IMR-90 (cell line): ENCODE data around the gene ANKRD11. TPM values are rescaled to one million over a fixed set of nuclear protein-coding genes. Genes with fewer than 3 reads are reported as not detected.

Experiments used
- ATAC-seq: fragments of 200-7000 bp; cut with Tn5 transposase; 2 replicates; pipeline ENCODE4 v1.9.1; 2020; ENCODE audit warnings: low read depth, mild to moderate bottlenecking, moderate library complexity
- BruUV-seq: library from RNA; stranded (reverse); fragments of 400-500 nt; replicated peaks from 2 replicates; lab custom pipeline; 2021; lab: Mats Ljungman, UMichigan
- CTCF ChIA-PET: fragments of 300-600 bp; formaldehyde crosslinking; extraction: SDS; loops from one replicate; lab custom pipeline; 2021; ENCODE audit warnings: antibody characterized with exemption; lab: Yijun Ruan, JAX
- POLR2A ChIA-PET: fragments of 300-600 bp; sonication (Branson Sonifier 250); formaldehyde crosslinking; loops from one replicate; lab custom pipeline; 2022; ENCODE audit warnings: antibody characterized with exemption; ENCODE audit not compliant: unreplicated experiment; lab: Charles Lee
- DNase-seq: peaks from one replicate; pipeline ENCODE4 v3.0.0; 2013
- H2AFZ ChIP-seq: replicated peaks from 2 replicates; pipeline ENCODE3; 2013; ENCODE audit warnings: low read length, mild to moderate bottlenecking; ENCODE audit not compliant: poor library complexity
- H2AK5ac ChIP-seq: 2 replicates; pipeline ENCODE4 v1.6.1; 2013; ENCODE audit warnings: low read depth, low read length, inconsistent platforms
- H2AK9ac ChIP-seq: replicated peaks from 2 replicates; pipeline ENCODE3; 2013; ENCODE audit warnings: mild to moderate bottlenecking, low read depth, low read length, moderate library complexity; ENCODE audit not compliant: poor library complexity
- H2BK120ac ChIP-seq: 2 replicates; pipeline ENCODE4 v1.6.1; 2013; ENCODE audit warnings: low read depth, low read length, inconsistent platforms
- H2BK15ac ChIP-seq: 3 replicates; pipeline ENCODE4 v1.6.1; 2013; ENCODE audit warnings: low read depth, low read length, inconsistent platforms
- H2BK20ac ChIP-seq: 2 replicates; pipeline ENCODE4 v1.6.1; 2013; ENCODE audit warnings: low read depth, mild to moderate bottlenecking, inconsistent platforms, low read length, moderate library complexity
- H2BK5ac ChIP-seq: 2 replicates; pipeline ENCODE4 v1.6.1; 2013; ENCODE audit warnings: mild to moderate bottlenecking, low read depth, low read length, inconsistent platforms; ENCODE audit not compliant: poor library complexity, severe bottlenecking
- H3K14ac ChIP-seq: replicated peaks from 2 replicates; pipeline ENCODE4 v1.6.1; 2013; ENCODE audit warnings: low read depth, low read length, inconsistent platforms
- H3K18ac ChIP-seq: 2 replicates; pipeline ENCODE4 v1.6.1; 2013; ENCODE audit warnings: low read depth, low read length, control low read depth
- H3K23ac ChIP-seq: 2 replicates; pipeline ENCODE4 v1.6.1; 2013; ENCODE audit warnings: low read depth, low read length, inconsistent platforms
- H3K27ac ChIP-seq: 2 replicates; pipeline ENCODE4 v1.5.1; 2013; ENCODE audit warnings: mild to moderate bottlenecking, control low read depth, low read length; ENCODE audit not compliant: insufficient read depth
- H3K27me3 ChIP-seq: 2 replicates; pipeline ENCODE4 v1.6.1; 2013; ENCODE audit warnings: low read length; ENCODE audit not compliant: control insufficient read depth, insufficient read depth
- H3K36me3 ChIP-seq: 2 replicates; pipeline ENCODE4 v1.6.1; 2013; ENCODE audit warnings: low read length, mixed read lengths; ENCODE audit not compliant: control insufficient read depth, insufficient read depth
- H3K4ac ChIP-seq: 2 replicates; pipeline ENCODE4 v1.6.1; 2013; ENCODE audit warnings: low read depth, low read length, inconsistent platforms
- H3K4me1 ChIP-seq: 2 replicates; pipeline ENCODE4 v1.6.1; 2013; ENCODE audit warnings: low read length, mixed read lengths; ENCODE audit not compliant: control insufficient read depth, insufficient read depth
- H3K4me2 ChIP-seq: 2 replicates; pipeline ENCODE4 v1.6.1; 2013; ENCODE audit warnings: low read depth, mild to moderate bottlenecking, control low read depth, low read length, moderate library complexity
- H3K4me3 ChIP-seq: 2 replicates; pipeline ENCODE4 v1.5.1; 2013; ENCODE audit warnings: low read depth, mild to moderate bottlenecking, control low read depth, low read length, moderate library complexity; ENCODE audit not compliant: insufficient read depth
- H3K56ac ChIP-seq: 2 replicates; pipeline ENCODE4 v1.6.1; 2013; ENCODE audit warnings: low read length, inconsistent platforms; ENCODE audit not compliant: insufficient read depth; ENCODE audit errors: extremely low read depth
- H3K79me1 ChIP-seq, 2 experiments: 2 replicates each; pipeline ENCODE4 v1.6.1; 2013; ENCODE audit warnings: low read length in 2 of 2, inconsistent platforms in 1 of 2, low read depth in 1 of 2
- H3K9ac ChIP-seq: 2 replicates; pipeline ENCODE4 v1.6.1; 2013; ENCODE audit warnings: low read depth, low read length, control low read depth
- H3K9me1 ChIP-seq: 2 replicates; pipeline ENCODE4 v1.6.1; 2013; ENCODE audit warnings: low read length, inconsistent platforms; ENCODE audit not compliant: insufficient read depth
- H3K9me3 ChIP-seq: 2 replicates; pipeline ENCODE4 v1.6.1; 2013; ENCODE audit warnings: low read length; ENCODE audit not compliant: control insufficient read depth, insufficient read depth
- H4K20me1 ChIP-seq: 2 replicates; pipeline ENCODE4 v1.6.1; 2013; ENCODE audit warnings: low read length, inconsistent platforms; ENCODE audit not compliant: insufficient read depth
- H4K5ac ChIP-seq: 2 replicates; pipeline ENCODE4 v1.6.1; 2013; ENCODE audit warnings: mild to moderate bottlenecking, low read depth, low read length, control low read depth
- H4K8ac ChIP-seq, 2 experiments: 2 replicates each; pipeline ENCODE4 v1.6.1; 2013; ENCODE audit warnings: low read depth in 2 of 2, low read length in 2 of 2, control low read depth in 1 of 2, inconsistent platforms in 1 of 2
- H4K91ac ChIP-seq: 2 replicates; pipeline ENCODE4 v1.6.1; 2013; ENCODE audit warnings: low read depth, low read length, inconsistent platforms; ENCODE audit not compliant: insufficient read depth
- FOS ChIP-seq: fragments of 150-350 bp; IDR thresholded peaks from 2 replicates; pipeline ENCODE4 v1.6.1; 2016; ENCODE audit warnings: low read depth, low read length
- MAFK ChIP-seq: IDR thresholded peaks from 2 replicates; pipeline ENCODE4 v1.6.1; 2012; ENCODE audit warnings: low read depth, low read length, improper control_type of control experiment
- MAZ ChIP-seq: IDR thresholded peaks from 2 replicates; pipeline ENCODE4 v1.6.1; 2012; ENCODE audit warnings: low read depth, mild to moderate bottlenecking, low read length, improper control_type of control experiment, moderate library complexity, borderline replicate concordance
- POLR2A ChIP-seq: IDR thresholded peaks from 2 replicates; pipeline ENCODE4 v1.6.1; 2012; ENCODE audit warnings: mild to moderate bottlenecking, low read depth, low read length
- RCOR1 ChIP-seq: IDR thresholded peaks from 2 replicates; pipeline ENCODE4 v1.6.1; 2012; ENCODE audit warnings: mild to moderate bottlenecking, low read length, improper control_type of control experiment; ENCODE audit not compliant: insufficient replicate concordance
- SMC3 ChIP-seq: fragments of 150-350 bp; IDR thresholded peaks from 2 replicates; pipeline ENCODE4 v1.6.1; 2016; ENCODE audit warnings: low read depth, mild to moderate bottlenecking, antibody characterized with exemption, low read length, moderate library complexity
- WGBS, 2 experiments: methylation state at CpG; one replicate each; pipeline versions ENCODE4 v1.1.5 to v1.1.7; 2013; ENCODE audit warnings: missing lambda C conversion rate in 2 of 2; ENCODE audit not compliant: insufficient read length in 1 of 2; ENCODE audit errors: extremely low coverage in 2 of 2; 5-methylcytosine and 5-hydroxymethylcytosine counted together
- dilution Hi-C: fragments of 300-500 bp; cut with HindIII; formaldehyde crosslinking; loops from one replicate; pipeline ENCODE4 v1.14.3; 2018; ENCODE audit warnings: low sequenced_read_pairs; ENCODE audit not compliant: unreplicated experiment
- in situ Hi-C: fragments of 300-500 bp; cut with MboI; formaldehyde crosslinking; loops from 3 replicates; pipeline ENCODE4 v1.14.3; 2019; ENCODE audit warnings: low sequenced_read_pairs, inconsistent platforms, mixed read lengths
- intact Hi-C: fragments of 100-400 bp; cut with micrococcal nuclease; formaldehyde crosslinking; loops from 2 replicates; pipeline ENCODE4 v1.10.0; 2022
- polyA plus RNA-seq, 3 experiments: library from polyadenylated mRNA; depleted of rRNA; stranded (reverse); fragments of >200 nt; gene quantifications; 2 replicates each; pipeline ENCODE4 v1.2.3, GENCODE V29; 2012; ENCODE audit warnings: low replicate concordance in 1 of 3
- total RNA-seq: library from RNA; depleted of rRNA; stranded (reverse); fragments of >200 nt; gene quantifications from 2 replicates; pipeline ENCODE4 v1.2.3, GENCODE V29; 2012
- TF ChIP-seq, protein P1 (sequence below): fragments of 150-350 bp; IDR thresholded peaks from 2 replicates; pipeline ENCODE4 v1.6.1; 2017; ENCODE audit warnings: mild to moderate bottlenecking, antibody characterized with exemption, low read length, low read depth
- TF ChIP-seq, protein P2 (sequence below): fragments of 150-350 bp; IDR thresholded peaks from 2 replicates; pipeline ENCODE4 v1.6.1; 2016; ENCODE audit warnings: low read depth, mild to moderate bottlenecking, low read length, moderate library complexity, borderline replicate concordance

ANKRD11 gene
- total and polyA plus RNA-seq, 2 of the 4 experiments (the other 2 are of a cell fraction), result 46.8 to 71.9 TPM

DNA sequence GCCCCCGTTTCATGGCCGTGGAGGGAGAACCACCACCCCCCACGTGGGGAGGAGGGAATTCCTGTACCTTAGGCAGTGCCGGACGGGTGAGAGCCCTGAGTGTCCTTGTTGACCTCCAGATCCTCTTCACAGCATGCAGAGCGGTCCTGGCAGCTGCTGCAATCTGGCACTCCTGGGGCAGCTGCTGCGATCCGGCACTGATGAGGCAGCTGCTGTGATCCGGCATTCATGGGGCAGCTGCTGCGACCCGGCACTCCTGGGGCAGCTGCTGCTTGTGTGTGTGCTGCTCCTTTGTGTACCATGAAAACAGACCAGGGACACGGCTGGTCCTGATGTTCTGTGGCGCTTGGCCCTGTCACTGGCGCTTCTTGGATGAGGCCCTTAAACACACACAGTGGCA lies 260.1 kb downstream of the ANKRD11 start:
- Histone ChIP-seq H4K91ac (no peak overlapping the region), H3K4me1 (no peaks in the 10 kb centered on the region), H3K4me3 (no peak overlapping the region), H3K9me1 (0 out of 2 replicates have a peak, but pooled peaks cover 3% of the 10 kb centered on the region), H3K79me1 (peaks cover 28 to 42% of the 10 kb centered on the region in 2 experiments), H3K9ac (no peak overlapping the region), H2BK120ac (no peak overlapping the region), H2BK15ac (no peak overlapping the region), H2AFZ (peak overlapping the region; percentile 29), H3K27ac (no peak overlapping the region), H3K27me3 (no peaks in the 10 kb centered on the region), H3K36me3 (peaks cover 77% of the 10 kb centered on the region), H2AK5ac (no peak overlapping the region), H2BK20ac (no peak overlapping the region), H4K5ac (no peak overlapping the region), H3K14ac (no peak overlapping the region), H3K23ac (no peak overlapping the region), H2BK5ac (no peak overlapping the region), H3K4ac (no peak overlapping the region), H3K9me3 (peaks cover 48% of the 10 kb centered on the region), H3K18ac (no peak overlapping the region), H2AK9ac (no peak overlapping the region), H3K4me2 (no peak overlapping the region), H4K8ac (no peak overlapping the region), H3K56ac (no peak overlapping the region), H4K20me1 (no peaks in the 10 kb centered on the region)
- WGBS, 2 experiments, result 90% methylated on average over 6 of the region's 14 CpGs; no CpG with 5 or more reads in 1 of the 2 experiments
- intact Hi-C loops (no loop called here), in situ Hi-C loops (no loop called here), dilution Hi-C loops (no loop called here)
- TF ChIP-seq POLR2A, result no peak
- TF ChIP-seq, protein P1, sequence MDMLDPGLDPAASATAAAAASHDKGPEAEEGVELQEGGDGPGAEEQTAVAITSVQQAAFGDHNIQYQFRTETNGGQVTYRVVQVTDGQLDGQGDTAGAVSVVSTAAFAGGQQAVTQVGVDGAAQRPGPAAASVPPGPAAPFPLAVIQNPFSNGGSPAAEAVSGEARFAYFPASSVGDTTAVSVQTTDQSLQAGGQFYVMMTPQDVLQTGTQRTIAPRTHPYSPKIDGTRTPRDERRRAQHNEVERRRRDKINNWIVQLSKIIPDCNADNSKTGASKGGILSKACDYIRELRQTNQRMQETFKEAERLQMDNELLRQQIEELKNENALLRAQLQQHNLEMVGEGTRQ, result no peak
- no peak for TF ChIP-seq SMC3
- no peak for TF ChIP-seq MAZ
- TF ChIP-seq MAFK, result no peak
- TF ChIP-seq FOS, result no peak
- no peak for TF ChIP-seq RCOR1
- TF ChIP-seq, protein P2, sequence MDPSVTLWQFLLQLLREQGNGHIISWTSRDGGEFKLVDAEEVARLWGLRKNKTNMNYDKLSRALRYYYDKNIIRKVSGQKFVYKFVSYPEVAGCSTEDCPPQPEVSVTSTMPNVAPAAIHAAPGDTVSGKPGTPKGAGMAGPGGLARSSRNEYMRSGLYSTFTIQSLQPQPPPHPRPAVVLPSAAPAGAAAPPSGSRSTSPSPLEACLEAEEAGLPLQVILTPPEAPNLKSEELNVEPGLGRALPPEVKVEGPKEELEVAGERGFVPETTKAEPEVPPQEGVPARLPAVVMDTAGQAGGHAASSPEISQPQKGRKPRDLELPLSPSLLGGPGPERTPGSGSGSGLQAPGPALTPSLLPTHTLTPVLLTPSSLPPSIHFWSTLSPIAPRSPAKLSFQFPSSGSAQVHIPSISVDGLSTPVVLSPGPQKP, result no peak
- ATAC-seq (no peak), DNase-seq (no peak)
- CTCF ChIA-PET, result no interaction called here
- no TSS peak for BruUV-seq
- POLR2A ChIA-PET, result no interaction called here
